ENCODE results near the gene ATXN1.

Gene ATXN1

DNA sequence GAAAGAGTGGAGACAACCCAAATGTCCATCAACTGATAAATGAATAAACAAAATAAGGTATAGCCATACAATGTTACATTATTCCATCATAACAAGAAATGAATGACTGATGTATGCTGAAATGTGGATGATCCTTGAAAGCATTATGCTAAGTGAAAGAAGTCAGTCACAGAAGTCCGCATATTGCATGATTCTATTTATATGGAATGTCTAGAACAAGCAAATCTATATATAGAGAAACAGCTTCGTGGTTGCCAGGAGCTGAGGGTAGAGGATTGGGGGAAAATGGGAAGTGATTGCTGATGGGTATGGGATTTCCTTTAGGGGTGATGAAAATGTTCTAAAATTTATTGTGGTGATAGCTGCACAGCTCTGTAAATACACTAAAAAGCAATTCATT, 196.8 kb downstream of the ATXN1 start:
- no peak for TF ChIP-seq EZH2phosphoT487 (IDR thresholded peaks at IDR 0.05; ENCODE audit: low read depth)
- TF ChIP-seq, protein P1, sequence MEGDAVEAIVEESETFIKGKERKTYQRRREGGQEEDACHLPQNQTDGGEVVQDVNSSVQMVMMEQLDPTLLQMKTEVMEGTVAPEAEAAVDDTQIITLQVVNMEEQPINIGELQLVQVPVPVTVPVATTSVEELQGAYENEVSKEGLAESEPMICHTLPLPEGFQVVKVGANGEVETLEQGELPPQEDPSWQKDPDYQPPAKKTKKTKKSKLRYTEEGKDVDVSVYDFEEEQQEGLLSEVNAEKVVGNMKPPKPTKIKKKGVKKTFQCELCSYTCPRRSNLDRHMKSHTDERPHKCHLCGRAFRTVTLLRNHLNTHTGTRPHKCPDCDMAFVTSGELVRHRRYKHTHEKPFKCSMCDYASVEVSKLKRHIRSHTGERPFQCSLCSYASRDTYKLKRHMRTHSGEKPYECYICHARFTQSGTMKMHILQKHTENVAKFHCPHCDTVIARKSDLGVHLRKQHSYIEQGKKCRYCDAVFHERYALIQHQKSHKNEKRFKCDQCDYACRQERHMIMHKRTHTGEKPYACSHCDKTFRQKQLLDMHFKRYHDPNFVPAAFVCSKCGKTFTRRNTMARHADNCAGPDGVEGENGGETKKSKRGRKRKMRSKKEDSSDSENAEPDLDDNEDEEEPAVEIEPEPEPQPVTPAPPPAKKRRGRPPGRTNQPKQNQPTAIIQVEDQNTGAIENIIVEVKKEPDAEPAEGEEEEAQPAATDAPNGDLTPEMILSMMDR (IDR thresholded peaks at IDR 0.05; ENCODE audit: low read depth, low read length): no peak
- Histone ChIP-seq H3K9me3 (ENCODE audit: insufficient read depth, low read length) (no peaks in the 10 kb centered on the region), H3K9ac (ENCODE audit: low read length) (no peak overlapping the region), H3K4me1 (ENCODE audit: low read length) (no peaks in the 10 kb centered on the region), H3K36me3 (replicated peaks; ENCODE audit: low read depth, low read length) (no peaks in the 10 kb centered on the region), H3K4me2 (ENCODE audit: low read length) (no peak overlapping the region), H3K79me2 (ENCODE audit: low read length) (no peaks in the 10 kb centered on the region), H3K27me3 (ENCODE audit: low read depth, low read length) (peaks cover 7% of the 10 kb centered on the region; the same call in 1 of the 2 replicates), H3K4me3 (ENCODE audit: low read length) (no peak overlapping the region), H3K27ac (ENCODE audit: low read length) (no peak overlapping the region), H2AFZ (ENCODE audit: low read depth, low read length) (no peak overlapping the region), H4K20me1 (ENCODE audit: insufficient read depth, low read length) (no peaks in the 10 kb centered on the region)

GRCh38 chr6:16563628-16564240, 197.5 kb downstream of the ATXN1 start:
- no peaks in the 10 kb centered on the region for H3K79me2 ChIP-seq (ENCODE audit: low read length)
- no peak overlapping the region for H3K4me3 ChIP-seq (ENCODE audit: low read length)
- H3K27ac ChIP-seq (ENCODE audit: low read length): no peak overlapping the region
- no peak overlapping the region for H3K9ac ChIP-seq (ENCODE audit: low read length)
- no peak for TF ChIP-seq EZH2phosphoT487 (IDR thresholded peaks at IDR 0.05; ENCODE audit: low read depth)
- TF ChIP-seq, protein P1 (IDR thresholded peaks at IDR 0.05; ENCODE audit: low read depth, low read length): no peak
- no peaks in the 10 kb centered on the region for H4K20me1 ChIP-seq (ENCODE audit: insufficient read depth, low read length)
- no peak overlapping the region for H3K4me2 ChIP-seq (ENCODE audit: low read length)
- H3K36me3 ChIP-seq (replicated peaks; ENCODE audit: low read depth, low read length): no peaks in the 10 kb centered on the region
- no peaks in the 10 kb centered on the region for H3K9me3 ChIP-seq (ENCODE audit: insufficient read depth, low read length)
- no peak overlapping the region for H2AFZ ChIP-seq (ENCODE audit: low read depth, low read length)
- H3K4me1 ChIP-seq (ENCODE audit: low read length): no peaks in the 10 kb centered on the region
- H3K27me3 ChIP-seq (ENCODE audit: low read depth, low read length): peaks cover 7% of the 10 kb centered on the region; the same call in 1 of the 2 replicates

DNA sequence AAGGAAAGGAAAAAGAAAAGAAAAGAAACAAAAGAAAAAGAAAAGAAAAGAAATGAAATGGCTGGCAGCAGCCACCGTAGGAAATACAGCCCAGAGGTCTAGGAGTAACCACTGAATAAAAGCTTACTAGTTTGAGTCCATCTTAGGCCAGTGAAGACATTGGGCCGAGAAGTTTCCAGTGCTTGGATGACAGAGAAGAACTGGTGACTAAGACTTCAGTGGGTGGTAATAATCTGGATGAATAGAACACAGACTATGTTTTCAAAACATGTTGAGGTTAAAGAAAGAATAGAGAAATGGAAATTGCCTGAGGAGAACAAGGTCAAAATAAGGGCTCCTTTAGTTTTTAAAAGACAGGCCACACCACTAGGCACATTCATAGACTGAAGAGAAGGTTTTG, 198.8 kb downstream of the ATXN1 start:
- TF ChIP-seq EZH2phosphoT487 (IDR thresholded peaks at IDR 0.05; ENCODE audit: low read depth): no peak
- TF ChIP-seq, protein P1 (IDR thresholded peaks at IDR 0.05; ENCODE audit: low read depth, low read length): no peak
- H3K27ac ChIP-seq (ENCODE audit: low read length): no peak overlapping the region
- no peaks in the 10 kb centered on the region for H3K79me2 ChIP-seq (ENCODE audit: low read length)
- peaks cover 7% of the 10 kb centered on the region for H3K27me3 ChIP-seq (ENCODE audit: low read depth, low read length)
- H3K4me1 ChIP-seq (ENCODE audit: low read length): no peaks in the 10 kb centered on the region
- no peak overlapping the region for H3K4me3 ChIP-seq (ENCODE audit: low read length)
- no peaks in the 10 kb centered on the region for H3K9me3 ChIP-seq (ENCODE audit: insufficient read depth, low read length)
- no peaks in the 10 kb centered on the region for H4K20me1 ChIP-seq (ENCODE audit: insufficient read depth, low read length)
- H3K9ac ChIP-seq (ENCODE audit: low read length): no peak overlapping the region
- no peaks in the 10 kb centered on the region for H3K36me3 ChIP-seq (replicated peaks; ENCODE audit: low read depth, low read length)
- H3K4me2 ChIP-seq (ENCODE audit: low read length): no peak overlapping the region
- no peak overlapping the region for H2AFZ ChIP-seq (ENCODE audit: low read depth, low read length)

GRCh38 chr6:16559071-16559470, 202.2 kb downstream of the ATXN1 start:
- no peak overlapping the region for H3K4me3 ChIP-seq (ENCODE audit: low read length)
- no peak for TF ChIP-seq EZH2phosphoT487 (IDR thresholded peaks at IDR 0.05; ENCODE audit: low read depth)
- TF ChIP-seq, protein P1 (IDR thresholded peaks at IDR 0.05; ENCODE audit: low read depth, low read length): no peak
- no peaks in the 10 kb centered on the region for H3K79me2 ChIP-seq (ENCODE audit: low read length)
- H3K4me1 ChIP-seq (ENCODE audit: low read length): no peaks in the 10 kb centered on the region
- H3K27me3 ChIP-seq (ENCODE audit: low read depth, low read length): peaks cover 7% of the 10 kb centered on the region
- no peaks in the 10 kb centered on the region for H3K9me3 ChIP-seq (ENCODE audit: insufficient read depth, low read length)
- no peaks in the 10 kb centered on the region for H4K20me1 ChIP-seq (ENCODE audit: insufficient read depth, low read length)
- H3K36me3 ChIP-seq (replicated peaks; ENCODE audit: low read depth, low read length): no peaks in the 10 kb centered on the region
- H3K27ac ChIP-seq (ENCODE audit: low read length): no peak overlapping the region
- H3K4me2 ChIP-seq (ENCODE audit: low read length): no peak overlapping the region
- no peak overlapping the region for H2AFZ ChIP-seq (ENCODE audit: low read depth, low read length)
- no peak overlapping the region for H3K9ac ChIP-seq (ENCODE audit: low read length)
